KOPT-K1 (cell line): Measurements from ENCODE around the gene SYT2.

Experiments used
- H3K27ac ChIP-seq: fragments of 200-600 bp; sonication (generic); 2 replicates; pipeline ENCODE4 v1.5.1; 2016; ENCODE audit warnings: antibody characterized with exemption, mild to moderate bottlenecking, low read depth, low read length; ENCODE audit not compliant: poor library complexity, severe bottlenecking
- H3K36me3 ChIP-seq: fragments of 200-600 bp; sonication (generic); 2 replicates; pipeline ENCODE4 v1.5.1; 2017; ENCODE audit warnings: antibody characterized with exemption, mild to moderate bottlenecking, low read length, moderate library complexity; ENCODE audit not compliant: insufficient read depth
- H3K9me3 ChIP-seq: fragments of 200-600 bp; sonication (generic); 2 replicates; pipeline ENCODE4 v1.5.1; 2017; ENCODE audit warnings: antibody characterized with exemption, low read length, mild to moderate bottlenecking; ENCODE audit not compliant: insufficient read depth, poor library complexity, severe bottlenecking

The SYT2 gene

DNA sequence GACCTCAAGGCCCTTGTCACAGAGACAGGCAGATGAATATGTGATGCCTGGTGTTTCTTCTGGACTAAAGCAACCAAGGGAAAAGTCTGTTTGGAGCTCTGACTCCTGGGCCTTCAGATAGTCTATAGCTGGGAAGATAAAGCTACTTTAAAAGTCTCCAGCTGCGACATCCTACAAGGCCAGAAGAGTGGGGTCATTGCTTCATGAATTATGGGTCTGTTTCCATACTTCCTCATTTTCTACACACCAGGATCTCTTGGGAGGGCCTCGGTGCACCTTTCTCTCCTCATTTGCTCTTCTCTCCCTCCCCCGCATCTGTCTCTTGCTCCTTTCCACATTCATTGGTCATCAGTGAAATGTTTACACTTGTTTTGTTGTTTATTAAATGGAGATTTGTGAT is 44.8 kb downstream of the SYT2 start:
- Histone ChIP-seq H3K36me3 (no peaks in the 10 kb centered on the region), H3K27ac (no peak overlapping the region), H3K9me3 (no peaks in the 10 kb centered on the region)

DNA sequence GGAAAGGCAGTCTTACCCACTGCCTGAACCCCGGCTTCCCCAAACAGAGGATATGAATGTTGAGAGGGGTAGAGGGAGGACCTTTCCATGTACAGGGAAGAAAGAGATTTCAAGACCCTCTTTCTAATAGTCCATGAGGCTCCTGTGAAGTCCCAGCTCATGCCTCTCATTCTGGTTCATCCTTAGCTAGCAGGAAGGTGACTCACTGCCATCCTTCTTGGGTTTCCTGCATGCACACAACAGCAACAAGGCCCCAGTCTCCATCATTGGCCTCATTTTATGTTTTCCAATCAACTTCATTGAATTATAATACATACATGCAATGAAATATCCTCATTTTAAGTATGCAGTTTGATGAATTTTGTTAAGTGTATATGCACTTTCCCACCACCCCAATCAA is 46.2 kb downstream of the SYT2 start:
- no peaks in the 10 kb centered on the region for H3K9me3 ChIP-seq
- H3K36me3 ChIP-seq: no peaks in the 10 kb centered on the region
- H3K27ac ChIP-seq: no peak overlapping the region

DNA sequence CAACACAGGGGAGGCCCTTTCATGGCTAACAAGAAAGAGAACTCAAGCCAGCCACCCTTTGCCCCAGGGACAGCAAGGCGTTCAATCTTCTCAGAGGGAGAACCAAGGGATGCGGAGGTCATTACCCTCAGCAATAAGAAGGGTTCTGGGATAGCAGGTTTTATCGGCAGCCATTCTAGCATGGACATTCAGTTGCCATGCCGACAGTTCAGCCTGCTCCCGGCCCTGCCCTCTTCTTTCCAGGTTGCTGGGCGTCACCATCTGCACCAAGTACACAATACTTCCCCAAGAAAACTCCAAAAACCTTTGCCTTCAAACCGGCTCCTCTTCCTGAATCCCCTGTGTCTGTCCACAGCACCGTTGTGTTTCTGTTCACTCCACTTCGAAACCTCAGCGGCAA is 47.1 kb downstream of the SYT2 start:
- no peaks in the 10 kb centered on the region for H3K9me3 ChIP-seq
- H3K36me3 ChIP-seq: no peaks in the 10 kb centered on the region

DNA sequence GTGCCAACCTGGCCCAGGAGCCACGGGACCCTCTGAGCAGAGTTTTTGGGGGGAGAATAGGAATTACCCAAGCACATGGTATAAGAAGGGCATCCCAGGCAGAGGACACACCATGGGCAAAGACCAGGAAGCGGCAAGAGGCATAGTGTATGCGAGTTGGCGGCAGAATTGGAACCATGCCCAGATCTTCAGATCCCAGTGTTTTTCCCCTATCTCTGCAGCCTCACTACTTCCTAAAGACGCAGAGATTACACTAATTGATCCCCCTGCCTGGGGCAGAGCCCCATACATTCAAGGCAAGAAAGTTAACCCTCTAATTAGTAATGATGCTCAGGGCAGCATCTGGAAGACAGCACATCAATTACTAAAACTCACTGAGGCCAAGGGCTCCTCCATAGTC is 48.2 kb downstream of the SYT2 start:
- H3K27ac ChIP-seq: no peak overlapping the region
- no peaks in the 10 kb centered on the region for H3K36me3 ChIP-seq
- H3K9me3 ChIP-seq: no peaks in the 10 kb centered on the region

More for the DNA sequence above, 47.1 kb downstream of the SYT2 start:
- H3K27ac ChIP-seq: no peak overlapping the region

DNA sequence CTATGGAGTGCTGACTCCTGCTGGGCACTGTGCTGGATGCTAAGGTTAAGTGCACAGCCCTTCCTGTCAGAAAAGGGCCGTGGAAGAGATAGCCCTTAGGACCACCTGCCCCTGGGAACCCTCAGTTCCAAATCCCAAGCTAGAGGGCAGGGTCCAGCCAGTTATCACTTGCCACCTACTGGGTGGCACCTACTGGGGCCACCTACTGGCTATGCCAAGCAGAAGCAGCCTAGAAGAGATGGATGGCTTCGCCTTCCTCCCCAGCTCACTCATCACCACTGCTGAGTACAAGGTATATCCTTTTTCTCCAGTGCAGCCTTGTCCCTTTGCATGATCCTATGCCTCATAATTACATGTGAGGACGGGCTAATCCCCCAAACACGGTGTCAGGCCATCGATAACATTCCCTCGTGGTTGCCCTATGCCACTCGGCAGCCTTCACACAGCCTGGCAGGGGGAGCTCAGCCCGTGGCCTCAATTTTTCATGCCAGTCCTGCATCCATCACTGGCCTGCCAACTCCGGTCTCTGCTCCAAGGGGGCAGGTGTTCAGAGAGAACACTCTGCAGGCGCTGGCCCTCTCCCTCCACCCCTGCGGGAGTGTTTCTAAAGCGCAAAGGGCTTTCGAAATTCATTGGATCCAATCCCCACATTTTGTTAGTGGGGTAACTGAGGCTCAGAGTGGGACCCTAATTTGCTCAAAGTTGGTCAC is 49.0 kb downstream of the SYT2 start:
- H3K9me3 ChIP-seq: no peaks in the 10 kb centered on the region
- no peak overlapping the region for H3K27ac ChIP-seq
- H3K36me3 ChIP-seq: no peaks in the 10 kb centered on the region

DNA sequence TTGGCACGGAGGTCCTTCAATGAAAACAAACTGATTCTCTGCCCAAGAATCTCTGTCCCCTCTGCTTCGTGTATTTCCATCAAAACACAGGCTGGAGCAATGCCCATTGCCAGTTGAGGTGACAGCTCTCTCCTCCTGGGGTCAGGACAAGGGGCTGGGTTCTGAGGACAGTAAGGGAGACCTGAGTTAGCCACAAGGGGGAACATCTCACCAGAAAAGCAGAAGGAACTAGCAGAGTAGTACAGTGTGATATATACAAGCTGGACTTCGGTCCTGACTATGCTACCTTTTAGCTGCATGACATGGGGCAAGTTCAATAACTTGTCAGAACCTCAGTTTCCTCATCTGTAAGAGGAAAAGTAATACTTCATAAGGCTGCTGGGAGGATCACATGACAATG is 50.3 kb downstream of the SYT2 start:
- Histone ChIP-seq H3K9me3 (no peaks in the 10 kb centered on the region), H3K36me3 (no peaks in the 10 kb centered on the region), H3K27ac (no peak overlapping the region)

DNA sequence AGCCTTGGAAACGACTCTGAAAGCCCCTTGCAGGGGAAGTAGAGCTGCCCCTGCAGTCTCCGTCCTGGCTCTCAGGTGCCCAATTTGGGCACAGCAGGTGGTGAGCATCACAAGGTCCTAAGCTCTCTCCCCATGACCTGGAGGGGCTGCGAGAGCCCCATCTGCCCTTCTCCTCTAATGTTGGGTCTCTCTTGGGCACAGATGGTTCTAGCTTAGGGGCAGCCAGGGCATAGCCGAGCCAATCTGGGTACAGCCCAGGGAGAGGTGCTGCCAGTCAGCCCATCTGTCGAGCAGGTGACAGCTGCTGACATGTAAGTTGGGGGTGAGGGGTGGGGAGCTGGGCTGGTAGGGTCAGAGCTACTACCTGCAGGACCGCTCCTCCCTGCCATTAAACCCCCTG is 50.7 kb downstream of the SYT2 start:
- H3K27ac ChIP-seq: no peak overlapping the region
- H3K36me3 ChIP-seq: no peaks in the 10 kb centered on the region
- H3K9me3 ChIP-seq: no peaks in the 10 kb centered on the region

DNA sequence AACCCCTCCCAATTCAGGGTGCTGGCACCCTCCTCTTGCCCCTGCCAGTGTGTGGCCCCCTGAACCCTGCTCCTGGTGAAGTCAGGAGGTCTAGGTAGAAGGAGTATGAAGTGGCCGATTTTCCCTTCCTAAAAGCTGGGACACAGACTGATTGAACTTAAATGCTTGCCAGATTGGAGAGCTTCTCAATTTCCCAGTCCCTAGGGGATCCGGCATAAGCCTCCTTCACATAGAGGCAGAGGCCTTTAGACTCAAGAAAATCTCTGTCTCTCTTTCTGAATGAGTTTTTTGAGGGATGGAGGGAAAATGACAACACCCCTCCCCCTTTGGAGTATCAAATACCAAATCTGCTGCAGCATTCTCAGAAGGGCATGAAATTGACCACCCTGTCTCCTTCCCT is 51.5 kb downstream of the SYT2 start:
- Histone ChIP-seq H3K9me3 (no peaks in the 10 kb centered on the region), H3K36me3 (no peaks in the 10 kb centered on the region), H3K27ac (no peak overlapping the region)

DNA sequence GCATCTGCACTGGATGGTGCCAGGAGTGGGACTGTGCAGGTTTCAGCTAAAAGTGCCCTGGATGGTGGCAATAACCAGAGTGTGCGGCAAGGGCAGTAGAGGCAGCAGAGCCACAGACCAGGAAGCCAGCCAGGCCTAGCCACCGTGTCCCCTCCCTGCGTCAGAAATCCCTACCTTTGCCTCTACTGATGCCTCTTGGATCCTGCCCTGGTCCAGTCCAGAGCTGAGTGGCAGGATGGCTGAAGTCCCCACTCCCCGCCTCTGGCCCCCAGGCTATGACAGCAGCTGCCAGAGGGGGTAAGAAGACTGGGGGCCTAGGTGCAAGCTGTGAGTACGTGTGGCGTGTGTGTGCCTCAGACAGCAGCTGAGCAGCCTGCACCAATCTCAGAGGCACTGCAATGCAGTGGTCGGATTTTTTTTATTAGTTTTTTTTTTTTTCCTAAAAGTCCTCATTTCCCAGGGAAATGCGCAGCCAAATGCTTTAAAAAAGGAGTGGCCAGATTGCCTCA is 51.9 kb downstream of the SYT2 start:
- no peaks in the 10 kb centered on the region for H3K36me3 ChIP-seq
- no peaks in the 10 kb centered on the region for H3K9me3 ChIP-seq
- H3K27ac ChIP-seq: no peak overlapping the region

DNA sequence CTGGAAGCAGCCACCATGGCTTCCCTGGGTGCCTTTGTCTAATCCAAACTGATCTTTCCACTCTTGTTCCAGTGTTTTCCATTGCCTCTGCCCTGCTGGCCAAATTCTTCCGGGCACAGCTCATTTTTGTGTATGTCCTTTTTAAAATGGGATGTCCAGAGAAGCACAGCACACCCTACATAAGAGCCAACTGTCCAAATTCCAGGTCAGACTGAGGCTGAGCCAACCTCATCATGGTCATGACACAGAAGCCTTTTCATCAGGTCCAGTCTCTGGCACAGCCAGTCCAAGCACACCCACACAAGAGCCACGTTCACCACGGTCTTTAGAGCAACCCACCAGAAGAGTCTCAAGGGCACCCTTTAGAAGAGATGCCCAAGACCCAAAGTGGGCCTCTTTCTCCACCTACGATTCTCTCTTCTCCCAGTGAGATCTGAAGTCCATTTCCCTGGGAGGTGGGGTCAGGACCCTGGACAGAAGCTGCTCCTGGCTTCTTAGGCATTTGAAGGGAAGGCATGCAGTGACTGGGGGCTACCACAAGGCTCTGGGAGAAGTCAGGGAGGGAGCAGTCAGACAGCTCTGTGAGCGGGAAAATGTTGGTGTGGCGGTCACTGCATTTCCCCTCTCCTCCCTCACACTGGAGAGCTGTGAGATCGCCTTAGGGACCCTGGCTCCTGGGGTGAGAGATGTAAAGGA is 53.2 kb downstream of the SYT2 start:
- no peaks in the 10 kb centered on the region for H3K36me3 ChIP-seq
- no peak overlapping the region for H3K27ac ChIP-seq
- no peaks in the 10 kb centered on the region for H3K9me3 ChIP-seq

DNA sequence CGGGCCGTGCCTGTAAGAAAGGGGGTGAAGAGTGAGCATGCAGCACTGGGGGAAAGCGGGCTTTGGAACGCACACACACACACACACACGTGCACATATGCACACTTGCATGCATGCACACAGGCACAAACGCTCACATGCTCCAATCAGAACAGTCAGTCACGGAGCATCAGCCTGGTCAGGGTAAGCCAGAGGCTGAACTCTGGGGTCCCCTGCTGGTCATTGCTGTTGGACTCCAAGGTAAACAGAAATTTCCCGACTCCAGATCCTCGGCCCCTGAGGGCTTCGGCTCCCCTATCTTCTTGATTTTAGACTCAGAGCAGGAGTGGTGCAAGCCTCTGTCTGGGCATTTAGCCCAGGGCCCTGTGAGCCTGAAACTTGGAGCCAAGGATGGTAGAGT is 54.2 kb downstream of the SYT2 start:
- Histone ChIP-seq H3K9me3 (no peaks in the 10 kb centered on the region), H3K36me3 (no peaks in the 10 kb centered on the region), H3K27ac (no peak overlapping the region)

DNA sequence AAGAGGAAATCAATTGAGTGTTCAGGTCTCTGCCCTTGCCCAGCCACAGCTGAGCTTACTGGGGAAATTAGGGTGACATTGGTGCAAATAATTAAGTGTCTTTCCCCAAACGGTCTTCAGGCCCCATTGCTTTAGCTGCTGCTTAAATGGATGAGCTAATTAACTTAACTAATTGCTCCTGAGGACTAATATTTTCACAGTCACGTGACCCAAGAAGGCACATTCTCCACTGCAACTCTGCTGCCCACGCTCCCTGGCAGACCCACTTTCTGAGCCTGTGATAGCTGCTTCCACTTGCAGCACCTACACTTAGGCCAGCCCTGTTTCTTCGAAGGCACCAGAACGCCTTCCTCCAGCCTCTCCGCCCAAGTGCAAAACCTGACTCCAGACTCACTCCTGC is 56.2 kb downstream of the SYT2 start:
- H3K9me3 ChIP-seq: no peaks in the 10 kb centered on the region
- no peak overlapping the region for H3K27ac ChIP-seq
- H3K36me3 ChIP-seq: no peaks in the 10 kb centered on the region

DNA sequence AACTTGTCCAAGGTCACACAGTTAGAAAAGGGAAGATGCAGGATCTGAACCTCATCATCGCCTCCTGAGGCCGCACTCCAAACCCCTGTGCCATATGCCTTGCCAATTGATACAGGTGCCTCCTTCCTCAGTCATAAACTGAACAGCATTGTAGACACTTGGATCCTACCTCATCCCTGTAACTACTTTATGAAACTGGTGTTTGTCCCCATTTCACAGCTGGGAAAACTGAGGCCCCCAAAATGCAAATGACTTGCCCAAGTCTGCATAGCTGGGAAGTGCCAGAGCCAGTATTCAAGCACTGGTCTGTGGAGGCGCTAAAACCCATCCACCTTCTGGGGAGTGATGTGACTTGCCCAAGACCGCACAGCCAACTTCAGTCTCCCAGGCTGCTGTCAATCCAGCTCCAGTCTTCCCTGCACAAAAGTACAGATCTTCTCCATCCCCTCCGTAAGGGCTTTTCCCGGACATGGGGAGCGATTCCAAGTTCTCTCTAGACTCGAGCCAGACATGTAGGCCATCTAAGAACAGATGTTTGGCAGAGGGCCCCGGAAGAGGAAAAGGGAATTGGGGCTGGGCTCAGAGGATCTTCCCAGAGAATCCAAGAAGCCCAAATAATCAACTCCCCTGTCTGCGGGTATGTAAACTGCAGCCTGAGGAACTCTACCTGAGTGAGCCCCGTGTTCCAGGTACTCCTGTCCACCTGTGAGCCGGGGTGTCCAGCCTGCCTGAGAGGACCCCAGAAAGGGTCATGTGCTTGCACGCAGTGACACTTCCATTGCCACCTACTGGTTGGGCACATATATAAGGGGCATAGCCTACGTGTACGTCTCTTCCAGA is 60.5 kb downstream of the SYT2 start:
- H3K27ac ChIP-seq: no peak overlapping the region
- H3K9me3 ChIP-seq: no peaks in the 10 kb centered on the region

DNA sequence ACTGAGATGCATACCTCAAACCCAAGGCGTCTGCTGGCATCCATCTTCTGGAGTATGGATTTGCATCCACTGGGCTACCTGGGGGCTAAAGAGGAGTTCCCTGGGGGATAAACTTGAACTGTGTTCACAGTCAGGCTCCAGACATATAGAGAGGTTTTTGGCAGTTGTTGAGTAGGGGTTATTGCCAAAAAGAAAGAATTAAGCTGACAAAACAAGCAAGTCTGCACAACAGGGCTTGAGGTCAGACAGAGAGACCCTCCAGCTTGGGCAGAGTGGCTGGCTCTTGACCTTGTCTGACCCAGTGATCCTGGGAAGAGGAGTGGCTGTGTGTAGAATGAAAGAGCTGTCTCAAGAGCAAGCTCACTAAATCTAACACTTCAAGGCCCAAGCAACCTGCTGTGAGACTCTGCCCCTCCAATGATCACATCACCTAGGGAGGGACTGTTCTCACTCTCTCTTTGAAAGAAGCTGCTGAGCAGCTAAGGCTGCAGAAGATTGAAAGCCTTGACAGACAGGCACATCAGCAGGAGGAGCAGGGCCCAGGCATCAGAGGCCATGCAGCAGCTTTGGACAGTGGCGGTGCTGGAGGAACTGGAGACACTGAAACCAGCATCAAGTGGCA is 61.5 kb downstream of the SYT2 start:
- H3K36me3 ChIP-seq: no peaks in the 10 kb centered on the region
- no peak overlapping the region for H3K27ac ChIP-seq
- H3K9me3 ChIP-seq: no peaks in the 10 kb centered on the region

More for the DNA sequence above, 60.5 kb downstream of the SYT2 start:
- H3K36me3 ChIP-seq: no peaks in the 10 kb centered on the region

DNA sequence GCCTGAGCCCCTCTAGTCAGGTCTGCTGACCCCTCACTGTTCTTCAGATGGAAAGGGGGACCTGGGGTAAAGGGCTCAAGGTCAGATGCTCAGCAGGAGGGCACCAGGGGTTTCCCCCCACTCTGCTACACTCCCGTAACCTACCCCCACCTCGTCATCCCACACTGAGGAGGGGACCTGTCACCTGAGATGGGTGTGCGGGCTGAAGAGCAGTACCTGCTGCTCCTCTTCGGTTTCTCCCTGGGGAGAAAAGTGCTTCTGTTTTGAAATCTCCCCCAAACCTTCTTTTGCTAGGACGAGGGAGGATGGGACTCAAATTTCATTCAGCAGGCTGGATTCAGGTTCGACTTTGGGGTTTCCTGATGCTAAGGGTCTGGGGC is 65.2 kb downstream of the SYT2 start:
- Histone ChIP-seq H3K36me3 (no peaks in the 10 kb centered on the region), H3K27ac (no peak overlapping the region), H3K9me3 (no peaks in the 10 kb centered on the region)
